A549 (cell line): Measurements from ENCODE around the gene ANKDD1A.

Source experiments
- CTCF ChIP-seq: fragments of >200 bp; sonication (Bioruptor Twin); formaldehyde crosslinking; IDR thresholded peaks from 3 replicates; pipeline ENCODE4 v1.5.1; 2016
- ELK1 ChIP-seq: fragments of 150-350 bp; IDR thresholded peaks from 2 replicates; pipeline ENCODE4 v1.6.1; 2014; ENCODE audit warnings: low read depth, mild to moderate bottlenecking, low read length
- EP300 ChIP-seq, 2 experiments: fragments of >200 bp; sonication (Bioruptor Twin); formaldehyde crosslinking; IDR thresholded peaks; 2 replicates in 1 of 2; 3 replicates in 1 of 2; pipeline ENCODE4 v1.6.1; 2016 to 2017
- ESRRA ChIP-seq: fragments of 150-350 bp; IDR thresholded peaks from 2 replicates; pipeline ENCODE4 v1.6.1; 2014; ENCODE audit warnings: mild to moderate bottlenecking, low read length, borderline replicate concordance
- MAZ ChIP-seq: fragments of 150-350 bp; IDR thresholded peaks from 2 replicates; pipeline ENCODE4 v1.6.1; 2014; ENCODE audit warnings: antibody characterized with exemption, low read depth, low read length, borderline replicate concordance
- NFE2L2 ChIP-seq: fragments of 150-350 bp; conservative IDR thresholded peaks from 2 replicates; pipeline ENCODE4 v1.6.1; 2014; ENCODE audit warnings: low read length
- NR3C1 ChIP-seq: fragments of >200 bp; sonication (Bioruptor Twin); formaldehyde crosslinking; IDR thresholded peaks from 3 replicates; pipeline ENCODE4 v1.6.1; 2017
- POLR2A ChIP-seq: IDR thresholded peaks from 2 replicates; pipeline ENCODE4 v1.6.1; 2012; ENCODE audit warnings: mild to moderate bottlenecking, low read length
- RAD21 ChIP-seq, 2 experiments: fragments of >200 bp in 1 of 2; sonication (Bioruptor Twin) in 1 of 2; formaldehyde crosslinking in 1 of 2; IDR thresholded peaks in 1 of 2; conservative IDR thresholded peaks in 1 of 2; 2 replicates in 1 of 2; 3 replicates in 1 of 2; pipeline ENCODE4 v1.6.1; 2012 to 2018; ENCODE audit warnings: inconsistent platforms in 1 of 2
- SREBF2 ChIP-seq: fragments of 450-650 bp; IDR thresholded peaks from 2 replicates; pipeline ENCODE4 v1.6.1; 2014; ENCODE audit warnings: mild to moderate bottlenecking, moderate library complexity
- ZFP36 ChIP-seq: fragments of 450-650 bp; IDR thresholded peaks from 2 replicates; pipeline ENCODE4 v1.6.1; 2014; ENCODE audit warnings: borderline replicate concordance; ENCODE audit not compliant: partially characterized antibody

GRCh38 chr15:64896371-64897069, 15.2 kb upstream of the ANKDD1A start:
- TF ChIP-seq SREBF2: no peak
- no peak for TF ChIP-seq CTCF
- no peak for TF ChIP-seq POLR2A
- no peak for TF ChIP-seq NFE2L2
- no peak for TF ChIP-seq ESRRA
- TF ChIP-seq EP300 (IDR thresholded peaks at IDR 0.05): no peak
- TF ChIP-seq RAD21 (conservative IDR thresholded peaks at IDR 0.05 in 1 of 2, IDR thresholded peaks at IDR 0.05 in 1 of 2): no peak
- TF ChIP-seq NR3C1: no peak
- TF ChIP-seq ELK1: no peak
- TF ChIP-seq ZFP36: no peak
- TF ChIP-seq MAZ: no peak
